K562 (cell line): ENCODE data around the gene USP11. TPM values are rescaled to one million over a fixed set of nuclear protein-coding genes. Genes with fewer than 3 reads are reported as not detected.

Source experiments
- ATAC-seq: fragments of 200-7000 bp; cut with Tn5 transposase; 3 replicates; pipeline ENCODE4 v1.9.1; 2020; ENCODE audit warnings: moderate library complexity
- BruUV-seq: library from RNA; stranded (reverse); fragments of 400-500 nt; replicated peaks from 2 replicates; lab custom pipeline; 2021; lab: Mats Ljungman, UMichigan
- CTCF ChIA-PET: fragments of 300-600 bp; formaldehyde crosslinking; extraction: SDS; loops from one replicate; lab custom pipeline; 2021; ENCODE audit warnings: low intra/inter-chr PET ratio; lab: Yijun Ruan, JAX
- POLR2A ChIA-PET: fragments of 300-600, 350-650 bp; sonication (Branson Sonifier 250); formaldehyde crosslinking; extraction: SDS; loops from one replicate; lab custom pipeline; 2021; ENCODE audit warnings: antibody characterized with exemption, inconsistent platforms; lab: Yijun Ruan, JAX
- DNase-seq, 4 experiments: peaks; one replicate each; pipeline versions ENCODE4 v3.0.0 to v3.0.0-alpha.2; 2011 to 2018; ENCODE audit warnings: low spot score in 3 of 4, mixed read lengths in 3 of 4; ENCODE audit errors: extremely low read depth in 1 of 4
- FAIRE-seq: peaks from 2 replicates; lab custom pipeline; 2011; peaks lifted over from hg19 to GRCh38; lab: Jason Lieb, UNC
- H2AFZ ChIP-seq: 2 replicates; pipeline ENCODE4 v1.6.0; 2011; ENCODE audit warnings: low read depth, low read length, control low read depth, inconsistent platforms
- H3K27ac ChIP-seq: fragments of 200-600 bp; 3 replicates; pipeline ENCODE4 v1.8.0; 2011; ENCODE audit warnings: low read depth, mild to moderate bottlenecking, control low read depth, inconsistent platforms, low read length, moderate library complexity, mixed read lengths; ENCODE audit errors: extremely low read depth
- H3K27me3 ChIP-seq, 2 experiments: fragments of 300-600 bp in 1 of 2; 2 replicates in 1 of 2; 3 replicates in 1 of 2; pipeline versions ENCODE4 v1.6.0 to v1.8.0; 2011; ENCODE audit warnings: inconsistent platforms in 2 of 2, low read length in 2 of 2, mild to moderate bottlenecking in 1 of 2, mixed read lengths in 1 of 2, moderate library complexity in 1 of 2; ENCODE audit not compliant: control insufficient read depth in 2 of 2, insufficient read depth in 2 of 2
- H3K36me3 ChIP-seq: fragments of 300-600 bp; 3 replicates; pipeline ENCODE4 v1.8.0; 2011; ENCODE audit warnings: mild to moderate bottlenecking, low read length, inconsistent platforms; ENCODE audit not compliant: control insufficient read depth, insufficient read depth
- H3K4me1 ChIP-seq, 2 experiments: fragments of 200-600 bp in 1 of 2; replicated peaks in 1 of 2; 2 replicates in 1 of 2; 3 replicates in 1 of 2; pipeline versions ENCODE4 v1.5.1 to v1.8.0; 2011; ENCODE audit warnings: inconsistent platforms in 2 of 2, low read length in 2 of 2, mild to moderate bottlenecking in 1 of 2, mixed read lengths in 1 of 2, moderate library complexity in 1 of 2; ENCODE audit not compliant: control insufficient read depth in 2 of 2, insufficient read depth in 2 of 2
- H3K4me2 ChIP-seq: 2 replicates; pipeline ENCODE4 v1.6.1; 2011; ENCODE audit warnings: low read length, control low read depth, inconsistent platforms, mixed read lengths; ENCODE audit not compliant: insufficient read depth
- H3K4me3 ChIP-seq: fragments of 200-600 bp; sonication (generic), shearing (Covaris generic); 2 replicates; pipeline ENCODE4 v1.5.1; 2016; ENCODE audit warnings: control low read depth, inconsistent platforms
- H3K79me2 ChIP-seq: fragments of 200-600 bp; 3 replicates; pipeline ENCODE4 v1.8.0; 2011; ENCODE audit warnings: low read length, inconsistent platforms; ENCODE audit not compliant: control insufficient read depth, insufficient read depth
- H3K9ac ChIP-seq, 2 experiments: 2 replicates each; pipeline versions ENCODE4 v1.6.0 to v1.6.1; 2011; ENCODE audit warnings: low read depth in 2 of 2, low read length in 2 of 2, control low read depth in 1 of 2, inconsistent platforms in 1 of 2, mild to moderate bottlenecking in 1 of 2, mixed read lengths in 1 of 2; ENCODE audit not compliant: insufficient read depth in 1 of 2
- H3K9me1 ChIP-seq: one replicate; pipeline ENCODE4 v1.6.0; 2011; ENCODE audit warnings: inconsistent platforms, mild to moderate bottlenecking, low read length, moderate library complexity; ENCODE audit not compliant: control insufficient read depth, insufficient read depth
- H3K9me3 ChIP-seq: replicated peaks from 2 replicates; pipeline ENCODE4 v1.5.1; 2011; ENCODE audit warnings: low read depth, low read length, inconsistent platforms; ENCODE audit not compliant: control insufficient read depth, insufficient read depth
- H4K20me1 ChIP-seq: replicated peaks from 2 replicates; pipeline ENCODE4 v1.6.1; 2011; ENCODE audit warnings: low read length, inconsistent platforms, mixed read lengths; ENCODE audit not compliant: control insufficient read depth, insufficient read depth
- ARHGAP35 ChIP-seq: fragments of 450-650 bp; IDR thresholded peaks from 2 replicates; pipeline ENCODE4 v1.6.1; 2018; ENCODE audit not compliant: partially characterized antibody
- NFIX ChIP-seq: fragments of 250-450 bp; sonication (Bioruptor Pico); IDR thresholded peaks from 2 replicates; pipeline ENCODE4 v1.4.0; 2020; ENCODE audit warnings: low read depth, mild to moderate bottlenecking, moderate library complexity
- PTTG1 ChIP-seq: fragments of 450-650 bp; IDR thresholded peaks from 2 replicates; pipeline ENCODE4 v1.6.1; 2016; ENCODE audit warnings: low read depth, mild to moderate bottlenecking, missing genetic modification characterization, missing compliant biosample characterization
- SETDB1 ChIP-seq: IDR thresholded peaks from one replicate; pipeline ENCODE4 v1.6.1; 2012; ENCODE audit warnings: low read length, control low read depth, inconsistent platforms
- SMAD2 ChIP-seq: fragments of 150-350 bp; IDR thresholded peaks from 2 replicates; pipeline ENCODE4 v1.6.1; 2014; ENCODE audit warnings: low read depth, mild to moderate bottlenecking, low read length
- TRIM28 ChIP-seq: fragments of 450-650 bp; IDR thresholded peaks from 2 replicates; pipeline ENCODE4 v1.6.1; 2017
- ZFP36 ChIP-seq: fragments of 150-350 bp; IDR thresholded peaks from 2 replicates; pipeline ENCODE4 v1.6.1; 2018; ENCODE audit warnings: low read length, low read depth; ENCODE audit not compliant: partially characterized antibody
- ZNF76 ChIP-seq: fragments of 250-450 bp; sonication (Bioruptor Pico); IDR thresholded peaks from 2 replicates; pipeline ENCODE4 v1.4.0; 2020; ENCODE audit warnings: mild to moderate bottlenecking, moderate library complexity, borderline replicate concordance
- WGBS: fragments of 100-300 bp; shearing (Covaris generic); methylation state at CpG from one replicate; pipeline ENCODE4 v1.1.6; 2016; ENCODE audit warnings: low coverage, mixed read lengths; ENCODE audit not compliant: insufficient coverage; ENCODE audit errors: missing lambda C conversion rate; 5-methylcytosine and 5-hydroxymethylcytosine counted together
- in situ Hi-C: fragments of 300-500 bp; cut with MboI; formaldehyde crosslinking; loops from 4 replicates; pipeline ENCODE4 v1.15.0; 2018; ENCODE audit warnings: inconsistent platforms, mixed read lengths
- intact Hi-C: fragments of 100-400 bp; cut with micrococcal nuclease; formaldehyde crosslinking; loops from 2 replicates; pipeline ENCODE4 v1.14.2; 2022
- polyA plus RNA-seq, 8 experiments: library from polyadenylated mRNA; depleted of rRNA in 4 of 8; stranded (reverse) in 5 of 8; unstranded in 3 of 8; fragments of >200 nt; fragmentation: Nextera tagmentation in 2 of 8; fragmentation: Illumina TruSeq in 1 of 8; extraction: Ambion mirVana in 2 of 8; extraction: Trizol in 1 of 8; gene quantifications; 2 replicates each; pipeline versions ENCODE4 v1.2.1 to v1.2.3, GENCODE V29; 2011 to 2014; ENCODE audit warnings: inconsistent platforms in 1 of 8, missing spikeins in 1 of 8
- total RNA-seq, 7 experiments: library from RNA; depleted of rRNA in 6 of 7; stranded (reverse); fragments of >200 nt in 6 of 7; fragmentation: Illumina TruSeq in 2 of 7; extraction: Trizol in 2 of 7; gene quantifications; 2 replicates each; pipeline versions ENCODE4 v1.2.1 to v1.2.3, GENCODE V29; 2011 to 2021; ENCODE audit warnings: low replicate concordance in 1 of 7
- TF ChIP-seq, protein P1 (sequence below), 2 experiments: fragments of 450-650 bp; IDR thresholded peaks; 2 replicates each; pipeline ENCODE4 v1.6.1; 2016
- TF ChIP-seq, protein P2 (sequence below): fragments of 450-650 bp; formaldehyde crosslinking; IDR thresholded peaks from 2 replicates; pipeline ENCODE4 v1.4.0; 2022; ENCODE audit warnings: missing genetic modification characterization
- TF ChIP-seq, protein P3 (sequence below): sonication (generic); formaldehyde crosslinking; IDR thresholded peaks from 2 replicates; pipeline ENCODE4 v1.8.0; 2022; ENCODE audit warnings: missing genetic modification reagents, mild to moderate bottlenecking, borderline replicate concordance

The USP11 gene
- total and polyA plus RNA-seq, 9 of the 15 experiments (the other 6 are each of a cell fraction or from before 2014, with no cell fraction given) = 2.5 to 29.0 (median 11.7) TPM

DNA sequence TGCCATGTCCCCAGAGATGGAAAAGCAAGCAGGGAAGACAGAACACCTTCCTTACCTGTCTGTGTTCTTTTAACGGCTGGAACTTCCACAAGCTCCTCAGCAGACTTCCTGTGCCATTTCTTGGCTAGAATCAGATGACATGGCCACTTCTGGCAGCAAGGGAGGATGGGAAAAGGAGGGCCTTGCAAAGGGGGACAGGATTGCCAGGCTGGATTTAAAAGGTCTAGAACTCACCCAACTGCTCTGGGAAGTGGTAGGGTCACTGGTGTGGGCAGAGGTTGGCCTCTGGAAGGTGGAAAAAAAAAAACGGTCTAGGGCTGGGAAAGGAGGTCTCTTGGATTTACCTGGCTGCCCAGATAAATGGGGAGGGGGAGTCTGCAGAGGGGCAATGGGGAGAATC, 1.6 kb upstream of the USP11 start:
- peaks cover 27% of the 10 kb centered on the region for H3K79me2 ChIP-seq
- no peak overlapping the region for H3K4me3 ChIP-seq
- no peaks in the 10 kb centered on the region for H3K9me1 ChIP-seq
- no peak overlapping the region for H3K4me2 ChIP-seq
- H3K27ac ChIP-seq = no peak overlapping the region
- H3K9ac ChIP-seq = no peak overlapping the region
- H3K36me3 ChIP-seq = peaks cover 25% of the 10 kb centered on the region; the same call in 2 of the 3 replicates
- DNase-seq (no peak), FAIRE-seq (no peak), ATAC-seq (no peak)
- no peaks in the 10 kb centered on the region for H3K27me3 ChIP-seq
- intact Hi-C loops = no loop called here
- BruUV-seq = no TSS peak
- 29% methylated on average over 1 of the region's 2 CpGs for WGBS
- CTCF ChIA-PET = no interaction called here
- no peaks in the 10 kb centered on the region for H4K20me1 ChIP-seq
- H3K4me1 ChIP-seq = peaks cover 6 to 12% of the 10 kb centered on the region in 2 experiments; a peak in 4 of 5 replicates
- POLR2A ChIA-PET = interaction anchor here (0.6 to 5.1 kb wide), 2 partner anchors 13 to 53 kb away, joined by 4 to 21 read pairs; partner anchors contain the start of gene CDK16
- no peak overlapping the region for H2AFZ ChIP-seq
- in situ Hi-C loops = no loop called here
- no peaks in the 10 kb centered on the region for H3K9me3 ChIP-seq
- TF ChIP-seq ZFP36 = no peak
- TF ChIP-seq SETDB1 = no peak
- no peak for TF ChIP-seq TRIM28
- no peak for TF ChIP-seq NFIX (CRISPR knock-in tag)
- TF ChIP-seq ZNF76 = no peak
- TF ChIP-seq SMAD2 = no peak
- TF ChIP-seq, protein P1, sequence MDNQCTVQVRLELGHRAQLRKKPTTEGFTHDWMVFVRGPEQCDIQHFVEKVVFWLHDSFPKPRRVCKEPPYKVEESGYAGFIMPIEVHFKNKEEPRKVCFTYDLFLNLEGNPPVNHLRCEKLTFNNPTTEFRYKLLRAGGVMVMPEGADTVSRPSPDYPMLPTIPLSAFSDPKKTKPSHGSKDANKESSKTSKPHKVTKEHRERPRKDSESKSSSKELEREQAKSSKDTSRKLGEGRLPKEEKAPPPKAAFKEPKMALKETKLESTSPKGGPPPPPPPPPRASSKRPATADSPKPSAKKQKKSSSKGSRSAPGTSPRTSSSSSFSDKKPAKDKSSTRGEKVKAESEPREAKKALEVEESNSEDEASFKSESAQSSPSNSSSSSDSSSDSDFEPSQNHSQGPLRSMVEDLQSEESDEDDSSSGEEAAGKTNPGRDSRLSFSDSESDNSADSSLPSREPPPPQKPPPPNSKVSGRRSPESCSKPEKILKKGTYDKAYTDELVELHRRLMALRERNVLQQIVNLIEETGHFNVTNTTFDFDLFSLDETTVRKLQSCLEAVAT (IDR thresholded peaks at IDR 0.05) = no peak
- no peak for TF ChIP-seq PTTG1 (tag)
- no peak for TF ChIP-seq ARHGAP35
- TF ChIP-seq, protein P2, sequence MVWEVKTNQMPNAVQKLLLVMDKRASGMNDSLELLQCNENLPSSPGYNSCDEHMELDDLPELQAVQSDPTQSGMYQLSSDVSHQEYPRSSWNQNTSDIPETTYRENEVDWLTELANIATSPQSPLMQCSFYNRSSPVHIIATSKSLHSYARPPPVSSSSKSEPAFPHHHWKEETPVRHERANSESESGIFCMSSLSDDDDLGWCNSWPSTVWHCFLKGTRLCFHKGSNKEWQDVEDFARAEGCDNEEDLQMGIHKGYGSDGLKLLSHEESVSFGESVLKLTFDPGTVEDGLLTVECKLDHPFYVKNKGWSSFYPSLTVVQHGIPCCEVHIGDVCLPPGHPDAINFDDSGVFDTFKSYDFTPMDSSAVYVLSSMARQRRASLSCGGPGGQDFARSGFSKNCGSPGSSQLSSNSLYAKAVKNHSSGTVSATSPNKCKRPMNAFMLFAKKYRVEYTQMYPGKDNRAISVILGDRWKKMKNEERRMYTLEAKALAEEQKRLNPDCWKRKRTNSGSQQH (CRISPR knock-in tag) = no peak
- TF ChIP-seq, protein P3, sequence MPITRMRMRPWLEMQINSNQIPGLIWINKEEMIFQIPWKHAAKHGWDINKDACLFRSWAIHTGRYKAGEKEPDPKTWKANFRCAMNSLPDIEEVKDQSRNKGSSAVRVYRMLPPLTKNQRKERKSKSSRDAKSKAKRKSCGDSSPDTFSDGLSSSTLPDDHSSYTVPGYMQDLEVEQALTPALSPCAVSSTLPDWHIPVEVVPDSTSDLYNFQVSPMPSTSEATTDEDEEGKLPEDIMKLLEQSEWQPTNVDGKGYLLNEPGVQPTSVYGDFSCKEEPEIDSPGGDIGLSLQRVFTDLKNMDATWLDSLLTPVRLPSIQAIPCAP (CRISPR knock-in tag) = no peak
